Bronchial epithelial cell (primary cell): ENCODE measurements around the gene TNRC6C. TPM values are rescaled to one million over a fixed set of nuclear protein-coding genes. Genes with fewer than 3 reads are reported as not detected.
A peak's percentile ranks its signal among the peaks of the same experiment; 100 is the strongest.
"Not testable (repeated sequence)": the region's sequence is repeated elsewhere in the genome, so short reads cannot be mapped to it uniquely, and the experiment has no call there.

Experiments
- DNase-seq: peaks from one replicate; pipeline ENCODE4 v3.0.0-alpha.2; 2010; ENCODE audit warnings: low read depth
- FAIRE-seq: peaks from 2 replicates; lab custom pipeline; 2011; peaks lifted over from hg19 to GRCh38; lab: Jason Lieb, UNC
- H3K27me3 ChIP-seq: 2 replicates; pipeline ENCODE4 v1.5.1; 2011; ENCODE audit warnings: low read length; ENCODE audit not compliant: control insufficient read depth, insufficient read depth
- H3K36me3 ChIP-seq: 2 replicates; pipeline ENCODE4 v1.5.1; 2011; ENCODE audit warnings: low read length; ENCODE audit not compliant: control insufficient read depth, insufficient read depth
- H3K4me3 ChIP-seq: 2 replicates; pipeline ENCODE4 v1.5.1; 2011; ENCODE audit warnings: mild to moderate bottlenecking, low read depth, low read length, control low read depth
- CTCF ChIP-seq: IDR thresholded peaks from 2 replicates; pipeline ENCODE4 v1.5.1; 2011; ENCODE audit warnings: mild to moderate bottlenecking, moderate library complexity, low read length, control low read depth, inconsistent platforms; ENCODE audit not compliant: insufficient read depth, severe bottlenecking
- total RNA-seq: library from RNA; depleted of rRNA; stranded (reverse); fragments of >200 nt; gene quantifications from 2 replicates; pipeline ENCODE4 v1.2.1, GENCODE V29; 2014

Gene TNRC6C
- total RNA-seq, 1 donor from 2014 or later, result 0.79 TPM

DNA sequence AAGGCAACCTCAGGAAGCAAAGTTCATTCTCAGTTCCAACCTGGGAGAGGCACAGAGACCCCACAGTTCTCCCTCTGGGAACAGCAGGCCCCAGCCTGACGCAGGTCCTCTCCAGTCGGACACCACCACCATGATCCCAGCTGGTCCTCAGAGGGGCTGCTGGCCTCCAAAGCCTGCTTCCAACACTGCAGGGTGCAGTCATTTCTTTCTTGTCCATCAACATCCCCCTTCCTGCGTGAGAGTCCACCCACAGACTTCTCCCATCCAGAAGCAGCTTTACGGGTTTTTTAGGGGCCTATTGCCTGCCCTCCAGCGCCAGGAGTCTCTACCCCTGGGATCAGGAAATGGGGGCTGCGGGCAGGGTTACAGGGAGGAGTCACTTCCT, 29.3 kb upstream of the TNRC6C start:
- no peak for FAIRE-seq
- no peak for TF ChIP-seq CTCF
- Histone ChIP-seq H3K27me3 (peaks cover 1% of the 10 kb centered on the region), H3K4me3 (no peak overlapping the region), H3K36me3 (no peaks in the 10 kb centered on the region)
- DNase-seq, result no peak

DNA sequence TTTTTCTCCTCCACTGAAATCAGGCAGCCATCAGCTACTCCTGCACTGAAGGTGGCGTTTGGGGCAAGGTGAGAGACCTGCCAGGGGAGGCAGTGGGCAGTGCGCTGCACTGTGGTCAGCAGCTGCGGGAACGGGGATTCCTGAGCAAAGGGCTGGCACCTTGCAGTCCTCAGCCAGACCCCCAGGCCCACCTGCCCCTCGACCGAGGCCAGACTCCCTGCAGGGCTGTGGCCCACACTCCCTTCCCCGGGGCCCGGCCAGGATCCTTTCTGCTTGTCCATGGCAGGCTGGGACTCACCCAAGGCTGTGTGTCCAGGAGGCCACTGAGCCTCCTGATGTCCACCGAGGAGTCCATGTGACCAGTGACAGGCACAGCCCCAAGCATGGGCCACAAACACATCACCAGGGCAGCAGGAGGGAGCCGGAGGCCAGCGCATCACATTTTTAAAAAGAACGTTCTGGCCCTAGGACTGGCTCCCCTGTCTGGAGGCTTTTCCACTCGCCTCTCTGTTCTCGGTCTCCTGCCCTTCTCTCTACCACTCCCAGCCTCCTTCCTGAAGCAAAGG, 28.5 kb upstream of the TNRC6C start:
- no peaks in the 10 kb centered on the region for H3K27me3 ChIP-seq

DNA sequence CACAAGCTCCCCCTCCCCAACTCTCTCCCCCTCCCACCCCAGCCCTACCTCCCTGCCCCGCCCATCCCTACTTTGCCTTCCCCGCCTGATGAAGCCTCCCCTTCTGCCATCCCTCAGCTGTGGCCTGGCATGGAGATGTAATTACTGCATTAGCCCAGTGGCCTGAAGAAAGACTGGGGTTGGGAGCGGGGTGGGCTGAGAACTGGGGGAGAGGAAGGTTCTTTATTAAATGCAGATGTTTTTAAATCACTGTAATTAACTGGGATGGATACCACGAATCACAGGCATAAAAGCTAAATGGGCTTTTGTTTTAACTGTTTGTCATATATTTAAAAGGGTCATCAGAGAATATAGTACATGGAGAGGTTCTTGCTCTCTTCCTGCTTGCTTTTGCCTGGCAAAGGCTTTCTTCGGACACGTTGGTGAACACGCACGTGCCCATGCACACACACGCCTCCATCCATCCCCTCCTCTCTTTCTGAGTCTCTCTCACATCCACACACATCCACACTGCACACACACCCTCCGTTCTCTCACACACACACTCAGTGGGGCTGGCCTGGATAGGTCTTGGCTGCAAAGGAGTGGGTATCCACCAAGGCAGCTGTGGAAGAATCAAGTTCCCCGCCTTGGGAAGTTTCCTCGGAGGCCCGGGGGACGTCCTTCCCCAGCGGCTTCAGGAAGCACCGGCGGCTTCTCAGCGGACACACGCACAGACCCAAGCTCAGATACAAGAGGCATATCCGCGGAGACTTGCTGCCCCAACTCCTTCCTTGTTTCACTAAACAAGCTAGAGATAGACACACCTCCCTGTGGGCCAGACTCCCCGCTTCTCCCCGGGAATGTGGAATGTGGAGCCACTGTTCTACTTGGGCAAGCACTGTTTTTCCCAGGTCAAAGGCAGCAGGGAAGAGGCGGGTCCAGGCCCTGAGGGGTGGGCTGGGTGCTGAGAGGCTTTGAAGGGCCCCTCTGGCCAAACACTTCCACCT, 27.4 kb upstream of the TNRC6C start:
- H3K4me3 ChIP-seq, result no peak overlapping the region
- H3K27me3 ChIP-seq, result peaks cover 3% of the 10 kb centered on the region
- TF ChIP-seq CTCF, result no peak
- DNase-seq (no peak), FAIRE-seq (peak; percentile 75)
- H3K36me3 ChIP-seq, result no peaks in the 10 kb centered on the region

More for the DNA sequence above, 28.5 kb upstream of the TNRC6C start:
- no peak overlapping the region for H3K4me3 ChIP-seq
- H3K36me3 ChIP-seq, result no peaks in the 10 kb centered on the region
- TF ChIP-seq CTCF, result no peak
- no peak for FAIRE-seq
- no peak for DNase-seq

DNA sequence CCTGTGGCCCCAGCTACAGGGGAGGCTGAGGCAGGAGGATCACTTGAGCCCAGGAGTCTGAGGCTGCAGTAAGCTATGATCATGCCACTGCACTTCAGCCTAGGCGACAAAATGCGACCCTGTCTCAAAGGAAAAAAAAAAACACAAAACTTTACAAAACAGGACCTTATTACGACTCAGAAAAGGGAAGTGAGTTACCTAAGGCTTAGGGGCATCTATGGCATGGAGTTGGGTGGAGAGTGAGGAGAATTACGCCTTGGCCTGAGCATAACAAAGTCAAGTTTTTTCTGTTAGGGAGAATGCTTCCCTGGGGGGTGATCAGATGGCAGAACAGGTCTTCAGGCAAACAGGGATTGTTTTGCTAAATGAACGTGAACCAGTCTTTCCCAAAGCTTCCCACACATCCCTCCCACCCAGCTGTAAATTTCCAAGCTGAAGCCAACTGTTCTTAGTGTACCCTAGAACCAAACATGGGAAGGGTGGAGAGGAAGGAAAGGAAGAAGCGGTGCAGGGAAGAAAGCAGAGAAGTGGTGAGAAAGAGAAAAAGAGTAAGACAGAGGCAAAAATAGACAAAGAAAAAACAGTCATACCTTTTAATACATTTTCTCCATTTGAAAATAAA, 24.6 kb upstream of the TNRC6C start:
- DNase-seq (no peak), FAIRE-seq (no peak)
- Histone ChIP-seq H3K27me3 (peaks cover 3% of the 10 kb centered on the region), H3K36me3 (no peaks in the 10 kb centered on the region), H3K4me3 (no peak overlapping the region)
- TF ChIP-seq CTCF, result no peak

- no peak overlapping the region for H3K4me3 ChIP-seq
- no peak for TF ChIP-seq CTCF
- DNase-seq (no peak), FAIRE-seq (no peak)
- H3K27me3 ChIP-seq, result peaks cover 3% of the 10 kb centered on the region
- H3K36me3 ChIP-seq, result no peaks in the 10 kb centered on the region
These were observed 23.4 kb upstream of the TNRC6C start for GRCh38 chr17:77935121-77935571.

DNA sequence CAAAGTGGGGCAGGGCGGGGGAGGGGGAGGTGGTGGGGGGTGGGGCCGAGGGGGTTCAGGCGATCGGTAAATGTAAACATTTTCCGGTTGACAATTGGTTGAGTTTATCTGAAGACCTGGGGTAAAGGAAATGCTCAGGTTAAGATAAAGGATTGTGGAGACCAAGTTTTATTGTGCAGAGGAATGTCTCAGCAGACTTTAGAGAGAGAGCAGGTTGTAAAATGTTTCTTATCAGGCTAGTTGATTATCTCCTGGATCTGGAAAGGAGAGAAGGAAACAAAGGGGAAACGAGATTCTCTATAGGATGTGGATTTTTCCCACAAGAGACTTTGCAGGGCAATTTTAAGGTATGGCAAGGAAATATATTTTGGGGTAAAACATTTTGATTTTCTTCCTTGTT, 22.8 kb upstream of the TNRC6C start:
- not testable (repeated sequence) for H3K27me3 ChIP-seq, FAIRE-seq, H3K4me3 ChIP-seq, DNase-seq, H3K36me3 ChIP-seq
